HCT116 (cell line): ENCODE data around the gene TMEM50B. TPM values are rescaled to one million over a fixed set of nuclear protein-coding genes. Genes with fewer than 3 reads are reported as not detected.

Experiments
- ATAC-seq: fragments of 200-7000 bp; cut with Tn5 transposase; 2 replicates; pipeline ENCODE4 v1.9.1; 2020; ENCODE audit warnings: mild to moderate bottlenecking, moderate library complexity
- Bru-seq: library from RNA; stranded (reverse); fragments of 400-500 nt; gene quantifications from one replicate; lab custom pipeline; 2021; lab: Mats Ljungman, UMichigan
- BruChase-seq, 2 experiments: library from RNA; stranded (reverse); fragments of 400-500 nt; gene quantifications; one replicate each; lab custom pipeline; 2021; lab: Mats Ljungman, UMichigan
- BruUV-seq: library from RNA; stranded (reverse); fragments of 400-500 nt; replicated peaks from 2 replicates; lab custom pipeline; 2021; lab: Mats Ljungman, UMichigan
- CTCF ChIA-PET: fragments of 300-600 bp; sonication (Branson Sonifier 250); formaldehyde crosslinking; loops from one replicate; lab custom pipeline; 2021; ENCODE audit warnings: antibody characterized with exemption; lab: Charles Lee
- POLR2A ChIA-PET: fragments of 300-600, 350-600 bp; sonication (Branson Sonifier 250); formaldehyde crosslinking; loops from one replicate; lab custom pipeline; 2021; ENCODE audit warnings: antibody characterized with exemption; lab: Charles Lee
- RAD21 ChIA-PET, 2 experiments: fragments of 300-600 bp; sonication (Branson Sonifier 250); formaldehyde crosslinking; loops; one replicate each; lab custom pipeline; 2023; ENCODE audit warnings: low total read pairs in 2 of 2; ENCODE audit not compliant: uncharacterized antibody in 2 of 2, unreplicated experiment in 2 of 2, low non-redundant PET in 1 of 2; lab: Charles Lee
- DNase-seq: peaks from one replicate; pipeline ENCODE4 v3.0.0-alpha.2; 2010; ENCODE audit warnings: low read depth, low spot score
- H2AFZ ChIP-seq: fragments of 200-600 bp; shearing (Covaris generic), sonication (generic); 2 replicates; pipeline ENCODE4 v1.6.1; 2017; ENCODE audit warnings: low read depth, mixed run types, mixed read lengths, antibody characterized with exemption, low read length; ENCODE audit not compliant: poor library complexity, severe bottlenecking
- H3K27ac ChIP-seq: 2 replicates; pipeline ENCODE4 v1.5.1; 2012; ENCODE audit warnings: low read depth, low read length
- H3K27me3 ChIP-seq: fragments of 200-600 bp; sonication (generic); 2 replicates; pipeline ENCODE4 v1.6.1; 2016; ENCODE audit warnings: mixed run types, low read length, mixed read lengths; ENCODE audit not compliant: insufficient read depth
- H3K36me3 ChIP-seq, 2 experiments: fragments of 200-500 bp in 1 of 2; fragments of 200-600 bp in 1 of 2; sonication (Bioruptor generic) in 1 of 2; sonication (generic) in 1 of 2; 2 replicates each; pipeline versions ENCODE4 v1.5.1 to v1.6.1; 2014 to 2016; ENCODE audit warnings: low read length in 2 of 2, inconsistent platforms in 1 of 2, mixed read lengths in 1 of 2, mixed run types in 1 of 2; ENCODE audit not compliant: insufficient read depth in 2 of 2, control insufficient read depth in 1 of 2
- H3K4me1 ChIP-seq, 2 experiments: fragments of 200-600 bp in 1 of 2; sonication (generic) in 1 of 2; 2 replicates each; pipeline versions ENCODE4 v1.5.1 to v1.6.1; 2012 to 2017; ENCODE audit warnings: low read length in 2 of 2, inconsistent platforms in 1 of 2, mild to moderate bottlenecking in 1 of 2, mixed read lengths in 1 of 2, mixed run types in 1 of 2, moderate library complexity in 1 of 2; ENCODE audit not compliant: insufficient read depth in 2 of 2, control insufficient read depth in 1 of 2
- H3K4me2 ChIP-seq: fragments of 200-600 bp; sonication (generic); 2 replicates; pipeline ENCODE4 v1.6.1; 2017; ENCODE audit warnings: mixed run types, low read length, mixed read lengths
- H3K4me3 ChIP-seq, 2 experiments: fragments of 200-600 bp in 1 of 2; sonication (generic) in 1 of 2; replicated peaks in 1 of 2; 2 replicates each; pipeline ENCODE4 v1.5.1; 2011 to 2016; ENCODE audit warnings: low read length in 2 of 2, control low read depth in 1 of 2, low read depth in 1 of 2, mild to moderate bottlenecking in 1 of 2, mixed read lengths in 1 of 2, mixed run types in 1 of 2
- H3K79me2 ChIP-seq: fragments of 200-600 bp; sonication (generic); 2 replicates; pipeline ENCODE4 v1.6.1; 2017; ENCODE audit warnings: mild to moderate bottlenecking, mixed run types, low read length, moderate library complexity, mixed read lengths; ENCODE audit not compliant: insufficient read depth
- H3K9ac ChIP-seq: fragments of 200-600 bp; sonication (generic); 2 replicates; pipeline ENCODE4 v1.6.1; 2016; ENCODE audit warnings: low read length, mixed read lengths
- H3K9me2 ChIP-seq: fragments of 200-600 bp; sonication (generic), shearing (Covaris generic); 2 replicates; pipeline ENCODE4 v1.6.1; 2017; ENCODE audit warnings: mixed run types, mild to moderate bottlenecking, moderate library complexity; ENCODE audit not compliant: insufficient read depth
- H3K9me3 ChIP-seq, 2 experiments: fragments of 200-500 bp in 1 of 2; fragments of 200-600 bp in 1 of 2; sonication (Bioruptor generic) in 1 of 2; sonication (generic) in 1 of 2; 2 replicates each; pipeline ENCODE4 v1.6.1; 2014 to 2017; ENCODE audit warnings: low read length in 2 of 2, mixed read lengths in 2 of 2, inconsistent platforms in 1 of 2, low read depth in 1 of 2, mild to moderate bottlenecking in 1 of 2, mixed run types in 1 of 2, moderate library complexity in 1 of 2; ENCODE audit not compliant: control insufficient read depth in 1 of 2, insufficient read depth in 1 of 2
- H4K20me1 ChIP-seq: fragments of 200-600 bp; sonication (generic), shearing (Covaris generic); 2 replicates; pipeline ENCODE4 v1.6.1; 2017; ENCODE audit warnings: mixed run types, mild to moderate bottlenecking, moderate library complexity; ENCODE audit not compliant: insufficient read depth
- CBX3 ChIP-seq: IDR thresholded peaks from 2 replicates; pipeline ENCODE4 v1.6.1; 2012; ENCODE audit warnings: low read depth
- CEBPB ChIP-seq: IDR thresholded peaks from 2 replicates; pipeline ENCODE4 v1.6.1; 2012; ENCODE audit warnings: low read depth
- EGR1 ChIP-seq: IDR thresholded peaks from 2 replicates; pipeline ENCODE4 v1.6.1; 2012; ENCODE audit warnings: low read depth
- ELF1 ChIP-seq: IDR thresholded peaks from 2 replicates; pipeline ENCODE4 v1.6.1; 2012; ENCODE audit warnings: low read depth, borderline replicate concordance
- EZH2 ChIP-seq: fragments of 200-600 bp; sonication (generic); IDR thresholded peaks from 2 replicates; pipeline ENCODE4 v1.6.1; 2017; ENCODE audit warnings: antibody characterized with exemption, mixed run types
- EZH2phosphoT487 ChIP-seq: fragments of 200-600 bp; IDR thresholded peaks from 2 replicates; pipeline ENCODE4 v1.6.1; 2018; ENCODE audit warnings: antibody characterized with exemption, borderline replicate concordance
- FOSL1 ChIP-seq: IDR thresholded peaks from 2 replicates; pipeline ENCODE4 v1.6.1; 2012; ENCODE audit warnings: low read depth
- JUND ChIP-seq: IDR thresholded peaks from 2 replicates; pipeline ENCODE4 v1.6.1; 2012
- POLR2A ChIP-seq: IDR thresholded peaks from 2 replicates; pipeline ENCODE4 v1.7.0; 2011; ENCODE audit warnings: borderline replicate concordance; ENCODE audit not compliant: insufficient read depth, insufficient read length; ENCODE audit errors: extremely low read depth
- POLR2AphosphoS5 ChIP-seq: IDR thresholded peaks from 2 replicates; pipeline ENCODE4 v1.6.1; 2011; ENCODE audit warnings: mild to moderate bottlenecking, low read depth, low read length, moderate library complexity
- RAD21 ChIP-seq: IDR thresholded peaks from 2 replicates; pipeline ENCODE4 v1.6.1; 2012; ENCODE audit warnings: low read depth, mild to moderate bottlenecking
- SIN3A ChIP-seq: IDR thresholded peaks from 2 replicates; pipeline ENCODE4 v1.6.1; 2012; ENCODE audit warnings: low read depth
- SP1 ChIP-seq: IDR thresholded peaks from 2 replicates; pipeline ENCODE4 v1.6.1; 2012; ENCODE audit warnings: low read depth
- TCF7L2 ChIP-seq: IDR thresholded peaks from 2 replicates; pipeline ENCODE4 v1.7.0; 2011; ENCODE audit warnings: borderline replicate concordance, inconsistent platforms; ENCODE audit not compliant: insufficient read depth, insufficient read length; ENCODE audit errors: extremely low read depth
- YY1 ChIP-seq: IDR thresholded peaks from 2 replicates; pipeline ENCODE4 v1.6.1; 2011; ENCODE audit warnings: low read length, low read depth, moderate library complexity, mild to moderate bottlenecking; ENCODE audit not compliant: insufficient replicate concordance; ENCODE audit errors: extremely low read depth
- ZFX ChIP-seq: fragments of 450-650 bp; IDR thresholded peaks from 2 replicates; pipeline ENCODE4 v1.6.1; 2017
- intact Hi-C: fragments of 100-400 bp; cut with micrococcal nuclease; formaldehyde crosslinking; loops from 2 replicates; pipeline ENCODE4 v1.10.0; 2022
- long read RNA-seq: library from polyadenylated mRNA; unstranded; transcript quantifications from one replicate; pipeline ENCODE4 v2.0.0, GENCODE V29; 2021; ENCODE audit not compliant: unreplicated experiment
- polyA plus RNA-seq: library from polyadenylated mRNA; unstranded; fragments of >200 nt; gene quantifications from 2 replicates; pipeline ENCODE4 v1.2.1, GENCODE V29; 2012; ENCODE audit warnings: missing spikeins
- total RNA-seq: library from RNA; stranded (reverse); gene quantifications from one replicate; pipeline ENCODE4 v1.2.1, GENCODE V29; 2021; ENCODE audit not compliant: unreplicated experiment
- TF ChIP-seq, protein P1 (sequence below): IDR thresholded peaks from 2 replicates; pipeline ENCODE4 v1.6.1; 2012
- TF ChIP-seq, protein P2 (sequence below): IDR thresholded peaks from 2 replicates; pipeline ENCODE4 v1.6.1; 2011; ENCODE audit warnings: mild to moderate bottlenecking, low read length, moderate library complexity; ENCODE audit not compliant: insufficient replicate concordance; ENCODE audit errors: extremely low read depth
- TF ChIP-seq, protein P3 (sequence below): IDR thresholded peaks from 2 replicates; pipeline ENCODE4 v1.6.1; 2012; ENCODE audit warnings: low read depth
- TF ChIP-seq, protein P4 (sequence below): IDR thresholded peaks from 2 replicates; pipeline ENCODE4 v1.6.1; 2012

Gene TMEM50B
- total RNA-seq: 18.8 TPM
- 12.3 and 13.5 TPM in 2 replicates for polyA plus RNA-seq
- percentile 67 among the genes with signal in this experiment for Bru-seq, nascent RNA
- BruChase-seq, experiment 1, labeled RNA remaining after a 6-hour chase: percentile 83 among the genes with signal in this experiment
- percentile 76 among the genes with signal in this experiment for BruChase-seq, experiment 2, labeled RNA remaining after a 2-hour chase
- long read RNA-seq, transcript TMEM50B-210 (7 exons, 2,375 nt): major isoform, 49 of 78 reads
- long read RNA-seq, transcript TMEM50B-201 (9 exons, 3,062 nt): minor isoform, 9 of 78 reads
- long read RNA-seq, partial matches to known transcripts: 0 of 78 reads
- long read RNA-seq, other reads (novel, unspliced or antisense): 19 of 78 reads

DNA sequence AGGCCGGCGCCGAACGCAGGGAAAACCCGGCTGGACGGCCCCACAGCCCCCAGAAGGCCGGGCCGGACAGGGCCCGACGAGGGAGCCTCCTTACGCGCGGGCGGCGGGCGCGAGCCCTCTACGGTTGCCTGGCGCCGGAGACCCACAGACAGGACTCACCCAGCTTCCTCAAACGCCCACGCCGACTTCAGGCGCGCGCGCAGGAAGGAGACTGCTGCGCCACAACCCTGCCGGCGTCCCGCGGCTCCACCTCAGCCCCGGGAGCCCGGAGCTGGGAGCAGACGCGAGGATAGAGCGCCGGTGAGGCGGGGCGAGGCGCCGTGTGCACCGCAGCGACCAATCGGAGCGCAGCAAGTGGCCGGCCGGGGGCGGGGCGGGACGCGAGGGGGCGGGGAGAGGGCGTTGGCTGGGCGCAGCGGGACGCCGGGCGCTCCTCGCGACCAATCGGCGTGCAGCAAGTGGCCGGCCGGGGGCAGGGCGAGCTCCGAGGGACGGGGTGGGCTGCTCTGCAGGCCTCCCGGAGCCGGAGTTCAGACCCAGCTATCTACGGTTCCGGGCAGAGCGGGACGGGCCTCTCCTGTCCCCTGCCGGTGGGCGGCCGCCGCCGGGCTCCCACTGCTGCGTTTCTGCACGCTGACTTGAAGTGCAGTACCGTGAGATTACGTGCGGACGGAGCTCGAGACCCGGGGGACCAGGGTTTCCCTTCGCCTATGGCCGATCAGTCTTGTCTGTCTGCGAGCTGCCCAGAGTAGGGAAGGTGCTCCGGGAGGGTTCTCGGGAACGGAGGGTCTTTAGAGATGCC lies at the start of gene TMEM50B:
TSS of gene TMEM50B (minus strand) at position 296 of the 802 bp plus-strand sequence. CDS start 11,089 bp downstream, outside the sequence.
- RAD21 ChIA-PET: interaction anchor here in 1 of 2 experiments (0.5 kb wide), 1 partner anchor 44 kb away, joined by 3 read pairs; no protein-coding TSS in a partner anchor
- Histone ChIP-seq H4K20me1 (no peaks in the 10 kb centered on the region), H3K9me3 (no peaks in the 10 kb centered on the region), H3K27ac (peak within 1 kb of the TSS; percentile 82), H3K4me1 (peaks cover 5 to 13% of the 10 kb centered on the region in 2 experiments), H3K9me2 (no peaks in the 10 kb centered on the region), H3K27me3 (no peaks in the 10 kb centered on the region), H3K4me3 (peak within 1 kb of the TSS; percentile 78 to 92), H3K4me2 (peak within 1 kb of the TSS; percentile 95), H3K9ac (peak within 1 kb of the TSS; percentile 78), H3K79me2 (peaks cover 11% of the 10 kb centered on the region; the same call in 1 of the 2 replicates), H2AFZ (peak within 1 kb of the TSS; percentile 56), H3K36me3 (no peaks in the 10 kb centered on the region)
- CTCF ChIA-PET: interaction anchor here (0.6 to 1.4 kb wide), 6 partner anchors 11 to 878 kb away, joined by 3 to 7 read pairs (median 6); partner anchors contain the start of gene DNAJC28
- ATAC-seq: peak; percentile 94
- BruUV-seq: no TSS peak
- POLR2A ChIA-PET: interaction anchor here (0.9 to 4.2 kb wide), 7 partner anchors 12 to 75 kb away, joined by 3 to 52 read pairs (median 3); partner anchors contain the start of genes DNAJC28 and SON
- intact Hi-C loops: no loop called here
- peak; percentile 83 for DNase-seq
- TF ChIP-seq TCF7L2 (no peak), ZFX (peak; percentile 90), EZH2phosphoT487 (no peak), ELF1 (no peak), EGR1 (peak; percentile 93), FOSL1 (no peak), SIN3A (peak; percentile 46), CEBPB (no peak), JUND (no peak), RAD21 (0 out of 2 replicates have a peak, but pooled peaks have one; percentile 6), POLR2A (peak; percentile 77), EZH2 (no peak), YY1 (no peak), CBX3 (no peak), SP1 (peak; percentile 35; the same call in 1 of the 2 replicates), POLR2AphosphoS5 (peak; percentile 83)
- TF ChIP-seq, protein P1, sequence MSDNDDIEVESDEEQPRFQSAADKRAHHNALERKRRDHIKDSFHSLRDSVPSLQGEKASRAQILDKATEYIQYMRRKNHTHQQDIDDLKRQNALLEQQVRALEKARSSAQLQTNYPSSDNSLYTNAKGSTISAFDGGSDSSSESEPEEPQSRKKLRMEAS: no peak
- TF ChIP-seq, protein P2, sequence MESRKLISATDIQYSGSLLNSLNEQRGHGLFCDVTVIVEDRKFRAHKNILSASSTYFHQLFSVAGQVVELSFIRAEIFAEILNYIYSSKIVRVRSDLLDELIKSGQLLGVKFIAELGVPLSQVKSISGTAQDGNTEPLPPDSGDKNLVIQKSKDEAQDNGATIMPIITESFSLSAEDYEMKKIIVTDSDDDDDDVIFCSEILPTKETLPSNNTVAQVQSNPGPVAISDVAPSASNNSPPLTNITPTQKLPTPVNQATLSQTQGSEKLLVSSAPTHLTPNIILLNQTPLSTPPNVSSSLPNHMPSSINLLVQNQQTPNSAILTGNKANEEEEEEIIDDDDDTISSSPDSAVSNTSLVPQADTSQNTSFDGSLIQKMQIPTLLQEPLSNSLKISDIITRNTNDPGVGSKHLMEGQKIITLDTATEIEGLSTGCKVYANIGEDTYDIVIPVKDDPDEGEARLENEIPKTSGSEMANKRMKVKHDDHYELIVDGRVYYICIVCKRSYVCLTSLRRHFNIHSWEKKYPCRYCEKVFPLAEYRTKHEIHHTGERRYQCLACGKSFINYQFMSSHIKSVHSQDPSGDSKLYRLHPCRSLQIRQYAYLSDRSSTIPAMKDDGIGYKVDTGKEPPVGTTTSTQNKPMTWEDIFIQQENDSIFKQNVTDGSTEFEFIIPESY: no peak
- TF ChIP-seq, protein P3, sequence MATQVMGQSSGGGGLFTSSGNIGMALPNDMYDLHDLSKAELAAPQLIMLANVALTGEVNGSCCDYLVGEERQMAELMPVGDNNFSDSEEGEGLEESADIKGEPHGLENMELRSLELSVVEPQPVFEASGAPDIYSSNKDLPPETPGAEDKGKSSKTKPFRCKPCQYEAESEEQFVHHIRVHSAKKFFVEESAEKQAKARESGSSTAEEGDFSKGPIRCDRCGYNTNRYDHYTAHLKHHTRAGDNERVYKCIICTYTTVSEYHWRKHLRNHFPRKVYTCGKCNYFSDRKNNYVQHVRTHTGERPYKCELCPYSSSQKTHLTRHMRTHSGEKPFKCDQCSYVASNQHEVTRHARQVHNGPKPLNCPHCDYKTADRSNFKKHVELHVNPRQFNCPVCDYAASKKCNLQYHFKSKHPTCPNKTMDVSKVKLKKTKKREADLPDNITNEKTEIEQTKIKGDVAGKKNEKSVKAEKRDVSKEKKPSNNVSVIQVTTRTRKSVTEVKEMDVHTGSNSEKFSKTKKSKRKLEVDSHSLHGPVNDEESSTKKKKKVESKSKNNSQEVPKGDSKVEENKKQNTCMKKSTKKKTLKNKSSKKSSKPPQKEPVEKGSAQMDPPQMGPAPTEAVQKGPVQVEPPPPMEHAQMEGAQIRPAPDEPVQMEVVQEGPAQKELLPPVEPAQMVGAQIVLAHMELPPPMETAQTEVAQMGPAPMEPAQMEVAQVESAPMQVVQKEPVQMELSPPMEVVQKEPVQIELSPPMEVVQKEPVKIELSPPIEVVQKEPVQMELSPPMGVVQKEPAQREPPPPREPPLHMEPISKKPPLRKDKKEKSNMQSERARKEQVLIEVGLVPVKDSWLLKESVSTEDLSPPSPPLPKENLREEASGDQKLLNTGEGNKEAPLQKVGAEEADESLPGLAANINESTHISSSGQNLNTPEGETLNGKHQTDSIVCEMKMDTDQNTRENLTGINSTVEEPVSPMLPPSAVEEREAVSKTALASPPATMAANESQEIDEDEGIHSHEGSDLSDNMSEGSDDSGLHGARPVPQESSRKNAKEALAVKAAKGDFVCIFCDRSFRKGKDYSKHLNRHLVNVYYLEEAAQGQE: no peak
- TF ChIP-seq, protein P4, sequence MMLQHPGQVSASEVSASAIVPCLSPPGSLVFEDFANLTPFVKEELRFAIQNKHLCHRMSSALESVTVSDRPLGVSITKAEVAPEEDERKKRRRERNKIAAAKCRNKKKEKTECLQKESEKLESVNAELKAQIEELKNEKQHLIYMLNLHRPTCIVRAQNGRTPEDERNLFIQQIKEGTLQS: no peak
